ENCODE data around the gene GGA3.
"Not testable (repeated sequence)": the region's sequence is repeated elsewhere in the genome, so short reads cannot be mapped to it uniquely, and the experiment has no call there.

GGA3 gene, protein sequence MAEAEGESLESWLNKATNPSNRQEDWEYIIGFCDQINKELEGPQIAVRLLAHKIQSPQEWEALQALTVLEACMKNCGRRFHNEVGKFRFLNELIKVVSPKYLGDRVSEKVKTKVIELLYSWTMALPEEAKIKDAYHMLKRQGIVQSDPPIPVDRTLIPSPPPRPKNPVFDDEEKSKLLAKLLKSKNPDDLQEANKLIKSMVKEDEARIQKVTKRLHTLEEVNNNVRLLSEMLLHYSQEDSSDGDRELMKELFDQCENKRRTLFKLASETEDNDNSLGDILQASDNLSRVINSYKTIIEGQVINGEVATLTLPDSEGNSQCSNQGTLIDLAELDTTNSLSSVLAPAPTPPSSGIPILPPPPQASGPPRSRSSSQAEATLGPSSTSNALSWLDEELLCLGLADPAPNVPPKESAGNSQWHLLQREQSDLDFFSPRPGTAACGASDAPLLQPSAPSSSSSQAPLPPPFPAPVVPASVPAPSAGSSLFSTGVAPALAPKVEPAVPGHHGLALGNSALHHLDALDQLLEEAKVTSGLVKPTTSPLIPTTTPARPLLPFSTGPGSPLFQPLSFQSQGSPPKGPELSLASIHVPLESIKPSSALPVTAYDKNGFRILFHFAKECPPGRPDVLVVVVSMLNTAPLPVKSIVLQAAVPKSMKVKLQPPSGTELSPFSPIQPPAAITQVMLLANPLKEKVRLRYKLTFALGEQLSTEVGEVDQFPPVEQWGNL

DNA sequence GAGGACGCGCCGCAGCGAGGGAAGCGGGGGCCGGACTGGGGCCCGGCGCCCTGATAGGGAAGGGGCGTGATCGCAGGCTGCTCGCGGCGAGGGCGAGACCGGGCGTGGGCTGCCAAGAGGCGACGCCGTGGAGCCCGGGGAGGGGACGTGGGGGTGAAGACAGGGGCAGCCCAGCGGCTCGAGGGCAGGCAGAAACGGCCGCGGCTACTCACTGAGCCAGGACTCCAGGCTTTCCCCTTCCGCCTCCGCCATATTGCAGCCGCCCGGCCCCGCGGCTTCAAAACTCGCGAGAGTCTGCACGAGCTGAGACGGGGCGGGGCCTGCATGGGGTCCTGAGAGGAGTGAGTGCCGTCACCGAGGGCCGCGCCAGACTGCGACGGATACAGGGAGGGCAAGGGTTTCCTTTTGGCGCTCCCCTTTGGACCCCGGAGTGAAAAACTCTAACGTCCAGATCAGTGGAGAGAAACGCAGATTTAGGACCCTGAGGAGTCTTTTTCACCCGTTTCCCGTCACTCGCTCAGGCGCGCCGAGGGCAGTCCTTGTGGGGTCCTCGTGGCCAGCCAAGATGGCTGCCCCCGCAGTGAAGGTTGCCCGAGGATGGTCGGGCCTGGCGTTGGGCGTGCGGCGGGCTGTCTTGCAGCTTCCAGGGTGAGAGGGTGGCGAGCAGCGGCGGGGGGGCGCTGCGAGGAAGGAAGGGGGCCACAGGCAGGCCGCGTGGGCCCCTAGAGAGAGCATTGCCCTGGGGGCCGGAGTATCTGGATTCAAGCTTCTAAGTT lies at the start of gene GGA3, which contains the start of gene MRPS7:
Gene GGA3, minus strand, starts transcription at position 271 of the 776 bp plus-strand sequence. Its CDS starts 19 bp downstream, at position 252.
Gene MRPS7, plus strand, starts transcription at position 544 of the 776 bp plus-strand sequence. Its CDS starts 22 bp downstream, at position 566.
- DNase-seq, result peak; percentile 99

DNA sequence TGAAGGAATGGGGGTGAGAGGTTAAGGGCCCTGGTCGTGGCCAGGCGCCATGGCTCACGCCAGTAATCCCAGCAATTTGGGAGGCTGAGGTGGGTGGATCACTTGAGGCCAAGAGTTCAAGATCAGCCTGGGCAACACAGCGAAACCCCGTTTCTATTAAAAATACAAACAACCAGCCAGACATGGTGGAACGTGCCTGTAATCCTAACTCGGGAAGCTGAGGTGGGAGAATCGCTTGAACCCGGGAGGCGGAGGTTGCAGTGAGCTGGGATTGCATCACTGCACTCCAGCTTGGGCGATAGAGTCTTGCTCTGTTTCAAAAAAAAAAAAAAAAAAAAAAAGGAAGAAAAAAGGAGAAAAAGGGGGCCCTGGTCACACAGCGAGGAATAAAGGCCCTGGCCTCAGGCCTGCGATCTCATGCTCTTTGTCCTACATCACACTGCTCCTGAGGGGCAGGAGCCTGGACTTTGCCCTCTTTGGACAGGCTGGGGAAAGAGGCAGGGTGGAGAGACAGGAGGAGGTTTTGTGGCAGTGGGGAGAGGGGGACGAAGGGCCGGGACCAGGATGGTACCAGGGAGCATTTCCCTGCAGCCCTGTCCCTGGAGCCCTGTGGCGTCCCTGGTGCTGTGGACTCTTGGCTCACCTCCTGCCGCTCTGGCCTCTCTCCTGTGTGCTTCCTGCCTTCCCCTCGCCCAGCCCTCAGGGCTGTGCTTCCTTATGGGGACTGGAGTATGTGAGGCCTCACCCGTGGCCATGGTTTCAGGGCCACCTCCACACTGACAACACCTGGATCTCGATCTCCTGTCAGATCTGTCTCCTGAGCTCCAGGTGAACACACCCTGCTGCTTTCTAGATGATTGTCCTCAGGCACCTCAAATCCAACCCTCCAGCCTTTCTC lies 47.6 kb upstream of the GGA3 start:
- no peak for DNase-seq

DNA sequence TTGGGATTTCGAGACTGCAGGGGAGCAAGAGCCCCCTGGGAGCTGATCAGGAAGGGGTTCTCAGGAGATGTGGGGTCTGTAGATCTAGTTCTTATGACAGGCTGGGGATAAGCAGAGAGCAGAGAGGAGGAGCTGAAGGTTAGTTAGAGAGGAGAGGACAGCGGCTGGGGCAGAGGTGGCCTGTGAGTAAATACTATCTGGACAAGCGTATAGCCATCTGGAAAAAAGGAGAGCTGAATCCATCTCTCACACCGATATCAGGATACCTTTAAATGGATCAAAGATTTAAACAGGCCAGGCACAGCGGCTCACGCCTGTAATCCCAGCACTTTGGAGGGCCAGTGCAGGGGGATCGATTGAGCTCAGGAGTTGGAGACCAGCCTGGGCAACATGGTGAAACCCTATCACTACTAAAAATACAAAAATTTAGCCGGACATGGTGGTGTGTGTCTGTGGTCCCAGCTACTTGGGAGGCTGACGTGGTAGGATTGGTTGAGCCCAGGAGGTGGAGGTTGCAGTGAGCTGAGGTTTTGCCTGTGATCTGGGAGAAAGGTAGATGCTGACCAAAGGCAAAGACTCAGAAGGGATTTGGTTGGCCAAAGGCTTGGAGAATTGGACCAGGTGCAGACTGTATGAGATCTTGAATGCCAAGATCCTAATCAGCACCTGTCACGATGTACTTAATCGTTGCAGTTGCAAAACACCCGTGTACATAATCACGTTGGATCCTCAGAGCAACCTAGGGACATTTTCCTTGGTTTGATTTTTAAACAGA lies 46.7 kb upstream of the GGA3 start:
- no peak for DNase-seq

DNA sequence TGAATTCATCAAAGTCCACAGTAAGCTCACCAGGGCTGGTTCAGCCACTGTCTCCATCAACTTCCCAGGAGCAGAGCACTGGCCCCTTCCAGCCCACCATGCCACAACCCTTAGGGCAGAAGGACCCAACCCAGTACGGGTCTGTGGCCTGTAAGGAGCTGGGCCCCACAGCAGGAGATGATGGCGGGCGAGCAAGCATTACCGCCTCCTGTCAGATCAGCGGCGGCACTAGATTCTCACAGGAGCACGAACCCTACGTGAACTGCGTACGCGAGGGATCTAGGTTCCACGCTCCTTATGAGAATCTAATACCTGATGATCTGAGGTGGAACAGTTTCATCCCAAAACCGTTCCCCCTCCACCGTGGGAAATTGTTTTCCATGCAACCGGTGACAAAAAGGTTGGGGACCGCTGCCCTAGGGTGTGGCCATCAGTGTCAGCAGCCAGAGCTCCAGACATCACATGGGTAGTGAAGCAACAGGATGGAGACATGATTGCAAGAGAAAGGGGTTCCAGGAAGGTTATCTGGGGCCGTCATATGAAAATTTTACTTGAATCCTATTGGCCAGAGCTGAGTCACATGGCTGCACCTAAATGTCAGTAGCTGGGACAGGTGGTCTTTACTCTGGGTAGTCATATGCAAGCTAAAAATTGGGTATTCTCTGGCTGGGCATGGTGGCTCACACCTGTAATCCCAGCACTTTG lies 40.2 kb upstream of the GGA3 start:
- no peak for DNase-seq

DNA sequence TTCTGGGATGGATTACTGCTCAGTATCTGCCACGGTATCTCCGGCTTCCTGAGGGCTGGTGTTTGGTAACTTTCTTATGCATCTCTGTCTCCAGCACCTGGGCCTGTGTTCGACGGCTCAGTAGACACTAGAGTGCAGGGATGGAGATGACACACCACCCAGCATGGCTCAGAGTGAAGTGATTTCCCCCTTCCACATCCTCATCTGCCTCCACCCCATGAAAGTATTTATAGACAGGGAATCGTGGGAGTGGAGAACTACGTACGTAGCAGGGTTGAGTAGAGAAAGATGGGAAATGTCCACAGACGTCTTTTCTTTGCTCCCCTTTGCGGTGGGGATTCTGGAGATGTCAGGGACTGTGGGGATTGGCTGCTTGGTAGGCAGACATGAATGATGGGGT lies 39.6 kb upstream of the GGA3 start:
- DNase-seq, result no peak

DNA sequence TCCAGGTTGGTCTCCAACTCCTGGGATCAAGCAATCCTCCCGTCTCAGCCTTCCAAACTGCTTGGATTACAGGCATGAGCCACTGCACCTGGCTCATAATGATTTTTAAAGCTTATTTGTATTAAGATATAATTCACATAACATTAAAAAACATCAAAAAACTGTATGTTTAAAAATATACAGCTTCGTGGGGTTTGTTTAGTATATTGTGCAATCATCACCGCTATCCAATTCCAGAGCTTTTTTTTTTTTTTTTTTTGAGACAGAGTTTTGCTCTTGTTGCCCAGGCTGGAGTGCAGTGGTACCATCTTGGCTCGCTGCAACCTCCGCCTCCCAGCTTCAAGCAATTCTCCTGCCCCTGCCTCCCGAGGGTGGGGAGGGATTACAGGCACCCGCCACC lies 38.9 kb upstream of the GGA3 start:
- DNase-seq, result no peak

DNA sequence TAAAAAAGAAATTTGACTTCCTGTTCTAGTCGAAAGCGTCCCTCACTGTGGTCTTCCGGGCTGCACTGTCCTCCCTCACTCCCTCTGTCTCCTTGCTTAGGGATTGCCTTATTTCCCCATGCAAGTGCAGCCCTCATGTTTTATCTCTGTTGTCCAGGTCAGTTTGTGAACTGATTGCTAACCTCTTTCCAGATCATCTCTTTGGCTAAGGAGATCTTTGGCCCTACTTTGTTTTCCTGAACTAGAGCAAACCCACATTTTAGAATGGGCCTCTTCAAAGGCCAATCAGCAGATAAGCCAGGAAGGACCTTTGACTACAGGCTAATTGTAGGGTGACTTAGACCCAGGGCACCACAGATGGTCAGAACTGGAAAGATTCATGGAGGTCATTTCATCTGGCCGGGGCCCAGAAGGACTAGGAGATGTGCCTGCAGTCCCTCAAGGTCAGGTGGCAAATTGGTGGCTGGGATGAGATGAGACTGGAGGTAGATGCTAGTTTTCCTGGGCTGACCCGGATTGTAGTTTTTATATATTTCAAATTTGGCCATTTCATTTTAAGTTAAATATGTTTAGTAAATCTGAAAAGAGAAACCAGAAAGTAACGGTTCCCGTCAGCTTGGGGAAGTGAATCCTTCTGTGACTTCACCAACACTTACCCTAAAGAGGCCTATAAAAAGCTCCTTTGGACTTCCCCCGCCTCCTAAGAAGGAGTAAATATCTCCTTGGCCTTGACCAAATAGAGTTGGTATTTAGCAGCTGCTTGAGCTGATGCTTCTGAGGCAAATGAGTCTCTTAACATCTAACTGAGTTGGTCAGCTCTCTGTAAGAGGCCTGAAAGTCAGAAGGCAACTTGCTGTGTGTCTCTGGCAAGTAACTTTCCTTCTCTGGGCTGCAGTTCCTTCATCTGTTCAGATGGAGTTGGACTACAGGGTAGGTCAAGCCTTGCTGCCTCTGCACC lies 34.1 kb upstream of the GGA3 start:
- no peak for DNase-seq

DNA sequence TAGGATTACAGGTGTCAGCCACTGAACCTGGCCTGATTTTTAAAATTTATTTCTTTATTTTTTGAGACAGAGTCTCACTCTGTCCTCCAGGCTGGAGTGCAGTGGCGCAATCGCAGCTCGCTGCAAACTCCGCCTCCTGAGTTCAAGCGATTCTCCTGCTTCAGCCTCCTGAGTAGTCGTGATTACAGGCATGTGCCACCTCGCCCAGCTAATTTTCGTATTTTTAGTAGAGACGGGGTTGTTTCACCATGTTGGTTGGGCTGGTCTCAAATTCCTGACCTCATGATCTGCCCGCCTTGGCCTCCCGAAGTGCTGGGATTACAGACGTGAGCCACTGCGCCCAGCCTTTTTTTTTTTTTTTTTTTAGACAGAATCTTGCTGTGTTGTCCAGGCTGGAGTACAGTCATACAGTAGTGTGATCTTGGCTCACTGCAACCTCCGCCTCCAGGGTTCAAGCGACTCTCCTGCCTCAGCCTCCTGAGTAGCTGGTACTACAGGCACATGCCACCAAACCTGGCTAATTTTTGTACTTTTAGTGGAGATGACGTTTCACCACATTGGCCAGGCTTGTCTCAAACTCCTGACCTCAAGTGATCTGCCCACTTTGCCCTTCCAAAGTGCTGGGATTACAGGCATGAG lies 31.5 kb upstream of the GGA3 start:
- not testable (repeated sequence) for DNase-seq

DNA sequence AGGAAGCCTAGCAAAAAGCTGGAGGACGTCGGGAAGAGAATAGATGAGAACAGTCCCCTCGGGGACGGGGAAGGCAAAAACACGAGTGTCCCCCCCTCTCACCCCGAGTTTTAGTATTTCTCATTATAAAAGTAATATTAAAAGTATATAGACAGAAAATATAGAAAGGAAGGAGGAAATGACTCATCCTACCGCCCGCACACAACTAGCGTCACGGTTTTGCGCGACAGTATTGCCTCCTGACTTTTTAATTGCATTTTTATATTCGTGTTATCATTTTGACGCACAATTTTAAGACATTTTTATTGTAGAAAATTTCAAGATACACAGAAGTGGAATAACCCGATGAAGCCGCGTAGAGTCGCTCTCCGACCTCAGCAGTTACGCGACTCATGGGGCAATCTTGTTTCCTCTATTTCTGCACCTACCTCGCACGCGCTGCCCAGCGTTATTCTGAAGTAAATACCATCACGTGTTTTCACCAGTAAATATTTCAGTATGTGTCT lies 28.5 kb upstream of the GGA3 start:
- DNase-seq, result no peak

DNA sequence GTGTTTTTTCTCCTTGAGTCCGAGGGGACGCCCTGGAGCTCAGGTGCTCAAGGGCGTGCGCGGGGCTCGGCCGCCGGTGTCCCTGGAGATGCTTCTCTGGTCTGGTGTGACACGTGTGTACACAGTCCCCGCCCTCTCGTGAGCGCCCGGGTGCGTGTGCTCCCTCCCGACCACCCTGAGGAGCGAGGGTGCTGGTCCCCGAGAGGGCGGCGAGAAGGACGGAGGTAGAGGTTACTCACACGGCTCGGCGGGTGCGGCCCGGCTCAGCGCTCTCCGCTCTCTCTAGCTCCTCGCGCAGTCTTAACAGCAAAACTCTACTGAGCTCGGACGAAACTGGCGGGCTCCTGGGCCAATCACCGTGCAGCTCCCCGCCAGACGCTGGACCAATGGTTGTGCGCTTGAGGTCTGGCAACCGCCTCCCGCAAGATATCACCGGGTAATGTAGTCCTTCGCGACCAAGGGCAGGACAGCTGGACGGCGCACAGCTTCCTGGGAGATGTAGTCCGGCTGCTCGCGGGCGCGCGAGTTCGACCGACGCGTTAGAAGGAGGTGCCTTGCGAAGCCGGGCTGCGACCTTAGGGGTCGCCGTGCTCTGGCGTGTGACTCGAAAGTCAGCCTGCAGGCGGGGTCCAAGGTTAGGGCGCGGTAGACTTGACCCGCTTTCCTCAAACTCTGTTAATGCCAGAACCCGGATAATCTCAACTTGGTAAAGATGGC lies 27.9 kb upstream of the GGA3 start, which contains the start of gene SLC25A19:
Gene SLC25A19, minus strand, starts transcription at position 319 of the 717 bp plus-strand sequence. CDS start 2,669 bp downstream, outside the sequence.
- DNase-seq, result peak; percentile 95

DNA sequence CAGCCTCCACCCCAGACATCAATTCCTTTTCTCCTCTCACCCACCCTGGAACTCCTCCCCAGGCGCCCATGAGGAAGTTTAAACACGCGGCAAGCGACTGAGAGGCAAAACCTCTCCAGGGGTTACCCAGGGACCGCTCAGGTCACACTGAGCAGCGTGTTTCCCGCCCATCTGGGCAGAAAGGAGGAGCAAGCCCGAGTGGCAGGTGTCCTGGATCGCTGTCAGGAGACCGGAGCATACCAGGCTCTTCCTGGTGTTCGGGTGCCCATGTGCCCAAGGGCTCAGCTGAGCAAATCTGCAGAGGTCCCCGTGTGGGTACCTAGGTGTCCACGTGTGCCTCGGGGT lies 27.3 kb upstream of the GGA3 start:
- DNase-seq, result no peak

DNA sequence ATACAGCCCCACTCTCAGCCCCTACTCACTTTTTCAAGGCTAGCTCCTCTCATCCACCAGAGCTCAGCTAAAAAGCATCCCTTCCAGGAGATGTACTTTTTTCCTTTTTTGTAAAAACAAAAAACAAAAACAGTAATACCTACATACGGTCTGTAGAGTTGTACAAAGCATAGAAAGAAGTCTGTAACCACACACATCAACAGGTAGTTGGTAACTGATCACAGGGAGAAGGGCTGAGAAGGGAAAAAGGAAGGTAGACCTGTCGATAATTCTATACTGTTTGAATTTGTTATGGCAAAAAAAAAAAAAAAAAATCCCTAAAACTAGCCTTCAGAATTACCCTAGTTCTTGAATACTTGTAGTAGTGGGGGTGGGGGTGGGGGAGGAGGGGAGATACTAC lies 27.0 kb upstream of the GGA3 start:
- no peak for DNase-seq

DNA sequence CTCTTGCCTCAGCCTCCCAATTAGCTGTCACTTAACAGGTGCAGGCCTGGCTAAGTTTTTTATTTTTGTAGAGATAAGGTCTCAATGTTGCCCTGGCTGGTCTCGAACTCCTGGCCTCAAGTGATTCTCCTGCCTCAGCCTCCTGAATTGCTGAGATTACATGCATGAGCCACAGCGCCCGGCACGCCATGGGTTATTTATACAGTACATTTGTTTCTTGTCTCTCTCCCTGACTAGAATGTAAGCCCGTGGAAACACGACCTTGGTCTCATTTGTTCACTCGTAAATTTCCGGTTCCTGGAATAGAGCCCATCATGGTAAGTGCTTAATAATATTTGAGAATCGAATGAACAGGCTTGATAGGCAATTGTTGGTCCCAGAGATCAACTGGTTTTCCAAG lies 25.8 kb upstream of the GGA3 start:
- no peak for DNase-seq

DNA sequence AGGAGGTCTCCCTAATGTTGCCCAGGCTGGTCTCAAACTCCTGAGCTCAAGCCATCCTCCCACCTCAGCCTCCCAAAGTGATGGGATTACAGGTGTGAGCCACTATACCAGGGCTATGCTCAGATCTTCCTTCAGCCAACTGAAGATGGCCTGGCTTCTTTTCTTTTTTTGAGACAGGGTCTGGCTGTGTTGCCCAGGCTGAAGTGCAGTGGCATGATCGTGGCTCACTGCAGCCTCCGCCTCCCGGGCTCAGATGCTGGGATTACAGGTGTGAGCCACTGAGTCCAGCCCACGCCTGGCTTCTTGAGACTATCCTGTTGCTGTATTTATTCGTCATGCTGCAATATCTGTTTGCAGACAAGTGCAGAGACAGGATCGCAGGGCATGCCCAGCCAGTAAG lies 23.7 kb upstream of the GGA3 start:
- DNase-seq, result no peak

DNA sequence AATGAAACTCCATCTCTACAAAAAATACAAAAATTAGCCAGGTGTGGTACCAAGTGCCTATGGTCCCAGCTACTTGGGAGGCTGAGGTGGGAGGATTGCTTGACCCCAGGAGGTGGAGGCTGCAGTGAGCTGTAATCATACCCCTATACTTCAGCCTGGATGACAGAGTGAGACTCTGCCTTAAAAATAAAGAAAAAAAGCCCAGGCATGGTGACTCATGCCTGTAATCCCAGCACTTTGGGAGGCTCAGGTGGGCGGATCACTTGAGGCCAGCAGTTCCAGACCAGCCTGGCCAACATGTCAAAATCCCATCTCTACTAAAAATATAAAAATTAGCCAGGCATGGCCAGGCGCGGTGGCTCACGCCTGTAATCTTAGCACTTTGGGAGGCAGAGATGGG lies 18.8 kb upstream of the GGA3 start:
- not testable (repeated sequence) for DNase-seq

DNA sequence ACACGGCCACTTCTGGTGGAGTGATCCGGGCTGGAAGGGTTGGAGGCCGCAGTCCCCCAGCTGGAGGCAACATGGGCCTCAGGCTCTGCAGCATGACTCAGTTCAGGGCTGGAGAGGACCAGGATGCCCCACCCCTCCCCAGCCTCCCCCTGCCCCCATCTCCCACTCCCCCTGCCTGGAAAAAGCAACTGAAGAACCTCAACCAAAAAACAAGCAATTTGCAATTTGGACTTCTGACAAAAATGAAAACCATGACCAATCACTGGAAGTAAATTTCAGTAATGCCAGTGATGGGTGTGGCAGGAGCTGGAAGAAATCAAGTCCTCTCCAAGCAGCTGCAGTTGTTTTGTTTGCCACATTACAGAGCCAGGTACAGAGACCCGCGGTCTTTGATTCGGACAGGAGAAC lies 16.3 kb upstream of the GGA3 start:
- no peak for DNase-seq

DNA sequence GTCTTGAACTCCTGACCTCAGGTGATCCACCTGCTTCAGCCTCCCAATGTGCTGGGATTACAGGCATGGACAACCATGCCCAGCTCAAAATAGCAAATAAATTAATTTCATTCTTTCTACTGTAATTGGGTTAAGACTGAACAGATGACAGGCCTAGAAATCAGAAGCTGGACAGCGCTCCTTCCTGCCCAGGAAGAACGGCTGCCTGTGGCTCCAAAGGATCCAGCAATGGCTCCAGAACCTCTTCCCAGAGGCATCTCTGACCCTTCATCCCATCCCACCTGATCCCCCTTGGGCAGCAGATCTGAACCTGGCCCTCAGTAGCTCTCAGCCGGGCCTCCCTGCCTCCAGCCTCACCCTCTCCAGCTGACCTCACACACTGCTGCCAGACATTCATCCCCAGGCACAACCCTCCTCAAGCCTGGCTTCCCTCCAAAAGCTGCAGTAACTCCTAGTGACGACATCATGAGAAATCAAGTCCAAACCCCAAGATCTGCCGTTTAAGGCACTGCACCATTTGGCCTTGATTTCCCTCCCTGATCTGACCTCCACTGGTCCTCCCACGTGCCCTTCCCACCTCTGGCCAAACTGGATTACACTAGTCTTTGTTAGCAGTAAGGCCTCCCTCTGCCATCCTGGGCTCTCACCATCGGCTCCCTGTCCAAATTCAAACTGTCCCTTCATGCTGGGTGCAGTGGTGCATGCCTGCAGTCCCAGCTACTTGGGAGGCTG lies 12.7 kb upstream of the GGA3 start:
- DNase-seq, result no peak

DNA sequence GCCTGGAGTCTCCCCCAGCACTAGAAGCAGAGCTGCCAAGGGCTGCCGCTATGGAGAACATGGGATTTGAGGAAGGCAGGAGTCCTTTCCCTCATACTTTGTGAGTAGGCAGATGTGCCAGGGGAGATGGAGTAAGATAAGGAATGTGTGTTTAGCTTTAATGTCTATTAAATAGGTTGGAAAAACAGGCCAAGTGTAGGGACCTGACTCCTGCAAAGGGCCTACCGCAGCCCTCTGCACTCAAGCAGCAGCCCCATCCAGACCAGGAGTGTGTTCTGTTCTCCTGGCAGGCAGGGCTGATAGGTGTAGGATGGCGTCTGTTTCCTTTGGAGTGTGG lies 11.4 kb upstream of the GGA3 start:
- DNase-seq, result no peak
